ENCODE data around the gene VEPH1. TPM values are rescaled to one million over a fixed set of nuclear protein-coding genes. Genes with fewer than 3 reads are reported as not detected.
A peak's percentile ranks its signal among the peaks of the same experiment; 100 is the strongest.

Gene VEPH1
- total RNA-seq, 5 donors from 2014 or later (not counting 1 experiment from before 2014, with no cell fraction given), result 0.33 to 0.67 (median 0.35) TPM; not detected in 2

DNA sequence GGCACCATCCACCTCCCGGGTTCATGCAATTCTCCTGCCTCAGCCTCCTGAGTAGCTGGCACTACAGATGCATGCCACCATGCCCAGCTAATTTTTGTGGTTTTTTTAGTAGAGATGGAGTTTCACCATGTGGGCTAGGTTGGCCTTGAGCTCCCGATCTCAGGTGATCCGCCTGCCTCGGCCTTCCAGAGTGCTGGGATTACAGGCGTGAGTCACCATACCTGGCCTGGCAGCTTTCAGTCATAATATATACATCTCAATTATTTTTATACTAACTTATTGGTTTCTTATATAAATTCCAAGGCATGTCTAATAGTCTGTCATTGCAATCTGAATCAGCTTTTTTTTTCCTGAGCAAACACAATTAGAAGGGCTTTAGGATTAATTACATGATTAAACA lies 269.3 kb downstream of the VEPH1 start:
- no peaks in the 10 kb centered on the region for H3K9me3 ChIP-seq
- DNase-seq (no peak), ATAC-seq (replicated peaks in 1 of 4) (no peak)
- no peaks in the 10 kb centered on the region for H3K4me1 ChIP-seq (ENCODE audit: control insufficient read depth in 1 of 2, extremely low read depth in 1 of 2, insufficient read depth in 2 of 2, low read length in 2 of 2)
- CTCF ChIA-PET, result interaction anchor here (0.6 to 0.7 kb wide), 4 partner anchors 9 to 742 kb away, joined by 3 to 12 read pairs (median 5); no protein-coding TSS in a partner anchor
- no peaks in the 10 kb centered on the region for H3K27me3 ChIP-seq (replicated peaks in 1 of 2; ENCODE audit: control insufficient read depth in 2 of 2, extremely low read depth in 1 of 2, insufficient read depth in 2 of 2, low read length in 1 of 2)
- POLR2A ChIA-PET, result no interaction called here
- H3K27ac ChIP-seq (ENCODE audit: low read length), result no peak overlapping the region
- H3K36me3 Mint-ChIP-seq, result no peaks in the 10 kb centered on the region
- no peak overlapping the region for H3K4me3 Mint-ChIP-seq
- no peak overlapping the region for H3K27ac Mint-ChIP-seq
- H3K4me3 ChIP-seq (ENCODE audit: control insufficient read depth in 1 of 2, extremely low read depth in 1 of 2, low read length in 1 of 2), result no peak overlapping the region
- H3K9me3 Mint-ChIP-seq, result no peaks in the 10 kb centered on the region
- no peaks in the 10 kb centered on the region for H3K36me3 ChIP-seq (ENCODE audit: control insufficient read depth in 2 of 2, extremely low read depth in 1 of 2, insufficient read depth in 1 of 2, low read length in 1 of 2)
- no peaks in the 10 kb centered on the region for H3K27me3 Mint-ChIP-seq
- H3K4me1 Mint-ChIP-seq, result peaks cover 0 to under 1% (median under 1%) of the 10 kb centered on the region in 3 donors
- WGBS (ENCODE audit: insufficient coverage), result 80% methylated on average over 1 of the region's 5 CpGs

DNA sequence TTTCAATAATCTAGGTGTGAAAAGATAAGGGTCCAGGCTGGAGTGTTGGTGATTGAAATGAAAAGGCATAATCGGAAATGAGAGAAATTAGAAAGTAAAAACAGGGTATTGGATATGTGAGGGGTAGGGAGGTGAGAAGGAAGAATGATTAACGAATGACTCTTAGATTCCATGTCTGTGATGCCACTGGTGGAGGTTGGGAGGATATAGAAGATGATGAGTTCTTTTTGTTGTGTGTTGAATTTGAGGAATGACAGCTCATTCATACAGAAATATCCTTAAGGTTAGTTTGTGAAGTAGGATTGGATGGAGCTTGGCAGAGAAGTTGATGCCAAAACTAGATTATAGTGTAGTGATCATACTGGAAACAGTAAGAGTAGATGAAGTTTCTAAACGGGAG lies 271.1 kb downstream of the VEPH1 start:
- Mint-ChIP-seq H3K27ac (no peak overlapping the region), H3K27me3 (no peaks in the 10 kb centered on the region), H3K36me3 (peaks cover 5% of the 10 kb centered on the region), H3K4me3 (no peak overlapping the region), H3K4me1 (no peaks in the 10 kb centered on the region), H3K9me3 (no peaks in the 10 kb centered on the region)
- Histone ChIP-seq H3K9me3 (no peaks in the 10 kb centered on the region), H3K27ac (ENCODE audit: low read length) (no peak overlapping the region), H3K36me3 (ENCODE audit: control insufficient read depth in 2 of 2, extremely low read depth in 1 of 2, insufficient read depth in 1 of 2, low read length in 1 of 2) (no peaks in the 10 kb centered on the region), H3K27me3 (replicated peaks in 1 of 2; ENCODE audit: control insufficient read depth in 2 of 2, extremely low read depth in 1 of 2, insufficient read depth in 2 of 2, low read length in 1 of 2) (no peaks in the 10 kb centered on the region), H3K4me1 (ENCODE audit: control insufficient read depth in 1 of 2, extremely low read depth in 1 of 2, insufficient read depth in 2 of 2, low read length in 2 of 2) (no peaks in the 10 kb centered on the region), H3K4me3 (ENCODE audit: control insufficient read depth in 1 of 2, extremely low read depth in 1 of 2, low read length in 1 of 2) (no peak overlapping the region)
- ATAC-seq (replicated peaks in 1 of 4) (no peak), DNase-seq (no peak)
- POLR2A ChIA-PET, result interaction anchor here (0.6 kb wide), 2 partner anchors 7 to 26 kb away, joined by 3 to 5 read pairs; no protein-coding TSS in a partner anchor
- CTCF ChIA-PET, result interaction anchor here in 1 of 2 donors (0.6 kb wide), 1 partner anchor 150 kb away, joined by 3 read pairs; no protein-coding TSS in a partner anchor
- 83% methylated on average over 2 of the region's 3 CpGs for WGBS (ENCODE audit: insufficient coverage)

- Histone ChIP-seq H3K27ac (ENCODE audit: low read length) (no peak overlapping the region), H3K4me3 (ENCODE audit: control insufficient read depth in 1 of 2, extremely low read depth in 1 of 2, low read length in 1 of 2) (no peak overlapping the region), H3K27me3 (replicated peaks in 1 of 2; ENCODE audit: control insufficient read depth in 2 of 2, extremely low read depth in 1 of 2, insufficient read depth in 2 of 2, low read length in 1 of 2) (no peaks in the 10 kb centered on the region), H3K9me3 (no peaks in the 10 kb centered on the region), H3K36me3 (ENCODE audit: control insufficient read depth in 2 of 2, extremely low read depth in 1 of 2, insufficient read depth in 1 of 2, low read length in 1 of 2) (no peaks in the 10 kb centered on the region), H3K4me1 (ENCODE audit: control insufficient read depth in 1 of 2, extremely low read depth in 1 of 2, insufficient read depth in 2 of 2, low read length in 2 of 2) (no peaks in the 10 kb centered on the region)
- Mint-ChIP-seq H3K4me3 (no peak overlapping the region), H3K4me1 (peaks cover 0 to 1% (median 1%) of the 10 kb centered on the region in 3 donors), H3K9me3 (no peaks in the 10 kb centered on the region), H3K36me3 (peaks cover 5% of the 10 kb centered on the region), H3K27ac (no peak overlapping the region), H3K27me3 (no peaks in the 10 kb centered on the region)
- 0% methylated on average over 1 of the region's 3 CpGs for WGBS (ENCODE audit: insufficient coverage)
- ATAC-seq (replicated peaks in 1 of 4) (no peak), DNase-seq (no peak)
- CTCF ChIA-PET, result interaction anchor here (0.5 to 1.2 kb wide), 3 partner anchors 8 to 1414 kb away, joined by 3 to 4 read pairs (median 4); no protein-coding TSS in a partner anchor
- POLR2A ChIA-PET, result no interaction called here
Observed at GRCh38 chr3:157231071-157231470, 272.1 kb downstream of the VEPH1 start.

- peaks cover 1 to 8% (median 3%) of the 10 kb centered on the region in 3 donors for H3K4me1 Mint-ChIP-seq
- no peaks in the 10 kb centered on the region for H3K4me1 ChIP-seq (ENCODE audit: control insufficient read depth in 1 of 2, extremely low read depth in 1 of 2, insufficient read depth in 2 of 2, low read length in 2 of 2)
- H3K27me3 ChIP-seq (replicated peaks in 1 of 2; ENCODE audit: control insufficient read depth in 2 of 2, extremely low read depth in 1 of 2, insufficient read depth in 2 of 2, low read length in 1 of 2), result no peaks in the 10 kb centered on the region
- H3K27ac Mint-ChIP-seq, result no peak overlapping the region
- ATAC-seq (replicated peaks in 1 of 4), result peak in 1 of 4 experiments; percentile 30
- H3K36me3 ChIP-seq (ENCODE audit: control insufficient read depth in 2 of 2, extremely low read depth in 1 of 2, insufficient read depth in 1 of 2, low read length in 1 of 2), result no peaks in the 10 kb centered on the region
- POLR2A ChIA-PET, result no interaction called here
- no peaks in the 10 kb centered on the region for H3K9me3 Mint-ChIP-seq
- no peak for DNase-seq
- peaks cover 5% of the 10 kb centered on the region for H3K36me3 Mint-ChIP-seq
- 100% methylated on average over 1 of the region's 3 CpGs for WGBS (ENCODE audit: insufficient coverage)
- H3K27ac ChIP-seq (ENCODE audit: low read length), result no peak overlapping the region
- H3K9me3 ChIP-seq, result no peaks in the 10 kb centered on the region
- no peak overlapping the region for H3K4me3 Mint-ChIP-seq
- H3K27me3 Mint-ChIP-seq, result no peaks in the 10 kb centered on the region
- no peak overlapping the region for H3K4me3 ChIP-seq (ENCODE audit: control insufficient read depth in 1 of 2, extremely low read depth in 1 of 2, low read length in 1 of 2)
- CTCF ChIA-PET, result interaction anchor here in 1 of 2 donors (0.6 kb wide), 1 partner anchor 1188 kb away, joined by 3 read pairs; no protein-coding TSS in a partner anchor
Observed at GRCh38 chr3:157226173-157226847, 276.9 kb downstream of the VEPH1 start.

DNA sequence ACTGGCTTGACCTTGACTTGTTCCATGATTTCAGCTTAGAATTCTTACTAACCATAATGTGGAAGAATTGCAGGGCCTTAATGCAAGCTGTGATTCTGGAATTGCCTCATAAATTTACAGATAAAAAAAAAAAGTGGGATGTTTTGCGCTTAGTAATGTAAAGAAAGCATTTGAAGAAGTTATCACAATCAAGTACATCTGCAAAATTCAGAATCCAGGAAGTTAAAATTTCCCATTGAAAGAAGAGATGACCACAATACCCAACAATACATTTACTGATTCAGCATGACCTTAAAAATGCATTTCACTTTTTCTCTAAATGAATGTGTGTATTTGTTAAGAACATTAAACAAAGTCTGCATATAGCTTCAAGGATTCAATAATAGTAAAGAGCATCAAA lies 278.2 kb downstream of the VEPH1 start:
- no peak overlapping the region for H3K27ac ChIP-seq (ENCODE audit: low read length)
- H3K27ac Mint-ChIP-seq, result no peak overlapping the region
- H3K4me1 Mint-ChIP-seq, result peaks cover 1 to 8% (median 3%) of the 10 kb centered on the region in 3 donors
- no peaks in the 10 kb centered on the region for H3K9me3 Mint-ChIP-seq
- no peak overlapping the region for H3K4me3 ChIP-seq (ENCODE audit: control insufficient read depth in 1 of 2, extremely low read depth in 1 of 2, low read length in 1 of 2)
- no peak overlapping the region for H3K4me3 Mint-ChIP-seq
- H3K36me3 ChIP-seq (ENCODE audit: control insufficient read depth in 2 of 2, extremely low read depth in 1 of 2, insufficient read depth in 1 of 2, low read length in 1 of 2), result no peaks in the 10 kb centered on the region
- no peaks in the 10 kb centered on the region for H3K4me1 ChIP-seq (ENCODE audit: control insufficient read depth in 1 of 2, extremely low read depth in 1 of 2, insufficient read depth in 2 of 2, low read length in 2 of 2)
- no peak for ATAC-seq (replicated peaks in 1 of 4)
- ChIA-PET POLR2A (interaction anchor here (0.6 to 0.7 kb wide), 2 partner anchors 7 to 11 kb away, joined by 3 read pairs; no protein-coding TSS in a partner anchor), CTCF (interaction anchor here in 1 of 2 donors (0.7 kb wide), 1 partner anchor 9 kb away, joined by 3 read pairs; no protein-coding TSS in a partner anchor)
- no CpG with 5 or more reads among the region's 1 CpG for WGBS (ENCODE audit: insufficient coverage)
- DNase-seq, result no peak
- H3K27me3 Mint-ChIP-seq, result no peaks in the 10 kb centered on the region
- H3K27me3 ChIP-seq (replicated peaks in 1 of 2; ENCODE audit: control insufficient read depth in 2 of 2, extremely low read depth in 1 of 2, insufficient read depth in 2 of 2, low read length in 1 of 2), result no peaks in the 10 kb centered on the region
- no peaks in the 10 kb centered on the region for H3K9me3 ChIP-seq
- H3K36me3 Mint-ChIP-seq, result peaks cover 5% of the 10 kb centered on the region

DNA sequence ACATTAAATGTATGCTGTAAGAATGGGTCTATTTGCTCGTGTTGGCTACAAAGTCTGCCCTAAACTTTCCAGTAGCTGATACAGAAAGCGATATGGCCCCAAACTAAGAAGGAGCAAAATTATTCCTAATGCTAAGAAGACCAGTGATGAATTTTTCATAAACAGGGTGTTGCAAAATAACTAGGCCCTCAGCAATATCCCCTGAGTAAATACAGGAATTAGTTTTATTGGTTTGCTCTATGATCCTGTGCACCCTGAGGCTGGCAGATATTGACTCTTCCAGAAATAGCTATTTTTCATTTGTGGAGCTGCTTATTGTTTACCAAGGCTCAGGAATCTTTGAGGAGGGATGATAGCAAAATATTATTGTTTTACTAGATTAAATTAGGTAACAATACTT lies 282.3 kb downstream of the VEPH1 start:
- no peak overlapping the region for H3K27ac ChIP-seq (ENCODE audit: low read length)
- POLR2A ChIA-PET, result interaction anchor here in 1 of 2 donors (0.5 kb wide), 1 partner anchor 46 kb away, joined by 3 read pairs; no protein-coding TSS in a partner anchor
- no peaks in the 10 kb centered on the region for H3K9me3 ChIP-seq
- H3K27me3 ChIP-seq (replicated peaks in 1 of 2; ENCODE audit: control insufficient read depth in 2 of 2, extremely low read depth in 1 of 2, insufficient read depth in 2 of 2, low read length in 1 of 2), result no peaks in the 10 kb centered on the region
- no peaks in the 10 kb centered on the region for H3K4me1 ChIP-seq (ENCODE audit: control insufficient read depth in 1 of 2, extremely low read depth in 1 of 2, insufficient read depth in 2 of 2, low read length in 2 of 2)
- Mint-ChIP-seq H3K36me3 (no peaks in the 10 kb centered on the region), H3K27me3 (no peaks in the 10 kb centered on the region), H3K27ac (no peak overlapping the region), H3K9me3 (no peaks in the 10 kb centered on the region), H3K4me3 (no peak overlapping the region), H3K4me1 (peaks cover 0 to 8% (median under 1%) of the 10 kb centered on the region in 3 donors)
- no peak for DNase-seq
- no peak for ATAC-seq (replicated peaks in 1 of 4)
- CTCF ChIA-PET, result no interaction called here
- WGBS (ENCODE audit: insufficient coverage), result no CpG with 5 or more reads among the region's 2 CpGs
- no peaks in the 10 kb centered on the region for H3K36me3 ChIP-seq (ENCODE audit: control insufficient read depth in 2 of 2, extremely low read depth in 1 of 2, insufficient read depth in 1 of 2, low read length in 1 of 2)
- H3K4me3 ChIP-seq (ENCODE audit: control insufficient read depth in 1 of 2, extremely low read depth in 1 of 2, low read length in 1 of 2), result no peak overlapping the region
